CD14-positive monocyte (primary cell): ENCODE data around the gene TXNDC11. TPM values are rescaled to one million over a fixed set of nuclear protein-coding genes. Genes with fewer than 3 reads are reported as not detected.

Experiments
- DNase-seq, 3 donors: peaks; one replicate each; pipeline ENCODE4 v3.0.0-alpha.2; 2011 to 2022
- H2AFZ ChIP-seq: 2 replicates; pipeline ENCODE4 v1.6.0; 2012; ENCODE audit warnings: mild to moderate bottlenecking, low read depth, low read length, inconsistent platforms; ENCODE audit not compliant: insufficient read depth, poor library complexity, severe bottlenecking
- H3K27ac ChIP-seq, 2 donors: 1 replicate in 1 of 2; 2 replicates in 1 of 2; pipeline ENCODE4 v1.5.1; 2012 to 2013; ENCODE audit warnings: low read length in 2 of 2, control low read depth in 1 of 2, inconsistent platforms in 1 of 2, low read depth in 1 of 2, mild to moderate bottlenecking in 1 of 2
- H3K27me3 ChIP-seq, 2 donors: one replicate each; pipeline versions ENCODE4 v1.6.0 to v1.6.1; 2011 to 2013; ENCODE audit warnings: low read length in 2 of 2; ENCODE audit not compliant: control insufficient read depth in 2 of 2, insufficient read depth in 2 of 2
- H3K36me3 ChIP-seq, 2 donors: replicated peaks in 1 of 2; 1 replicate in 1 of 2; 2 replicates in 1 of 2; pipeline versions ENCODE4 v1.5.1 to v1.6.1; 2012 to 2013; ENCODE audit warnings: low read length in 2 of 2, control low read depth in 1 of 2, inconsistent platforms in 1 of 2, mild to moderate bottlenecking in 1 of 2; ENCODE audit not compliant: insufficient read depth in 2 of 2, control insufficient read depth in 1 of 2
- H3K4me1 ChIP-seq, 2 donors: 1 replicate in 1 of 2; 2 replicates in 1 of 2; pipeline versions ENCODE4 v1.5.1 to v1.6.1; 2012 to 2013; ENCODE audit warnings: low read length in 2 of 2, control low read depth in 1 of 2, inconsistent platforms in 1 of 2, mild to moderate bottlenecking in 1 of 2, moderate library complexity in 1 of 2; ENCODE audit not compliant: insufficient read depth in 2 of 2, control insufficient read depth in 1 of 2
- H3K4me2 ChIP-seq: replicated peaks from 2 replicates; pipeline ENCODE3; 2012; ENCODE audit warnings: low read length, moderate library complexity, mild to moderate bottlenecking; ENCODE audit not compliant: poor library complexity, severe bottlenecking; ENCODE audit errors: extremely low read depth
- H3K4me3 ChIP-seq, 3 experiments: fragments of 200-600 bp in 1 of 3; sonication (generic) in 1 of 3; replicated peaks in 1 of 3; 1 replicate in 2 of 3; 2 replicates in 1 of 3; pipeline ENCODE4 v1.5.1; 2011 to 2013; ENCODE audit warnings: low read length in 3 of 3, mild to moderate bottlenecking in 3 of 3, control low read depth in 2 of 3, low read depth in 2 of 3, inconsistent platforms in 1 of 3, moderate library complexity in 1 of 3
- H3K79me2 ChIP-seq: 2 replicates; pipeline ENCODE4 v1.6.0; 2012; ENCODE audit warnings: mild to moderate bottlenecking, control low read depth, inconsistent platforms, low read length, moderate library complexity; ENCODE audit not compliant: insufficient read depth
- H3K9ac ChIP-seq: 2 replicates; pipeline ENCODE4 v1.6.0; 2017; ENCODE audit warnings: low read length, mild to moderate bottlenecking; ENCODE audit not compliant: insufficient read depth, poor library complexity, severe bottlenecking
- H3K9me3 ChIP-seq, 2 donors: replicated peaks in 1 of 2; 1 replicate in 1 of 2; 2 replicates in 1 of 2; pipeline versions ENCODE4 v1.5.1 to v1.6.1; 2012 to 2013; ENCODE audit warnings: low read length in 2 of 2, control low read depth in 1 of 2; ENCODE audit not compliant: control insufficient read depth in 1 of 2, insufficient read depth in 1 of 2
- H4K20me1 ChIP-seq: 2 replicates; pipeline ENCODE4 v1.6.0; 2012; ENCODE audit warnings: mild to moderate bottlenecking, low read length, control low read depth, moderate library complexity; ENCODE audit not compliant: insufficient read depth
- H3K27ac Mint-ChIP-seq, 7 donors: one replicate each; pipeline ENCODE4 v1.8.0; 2020; ENCODE audit warnings: mild to moderate bottlenecking in 7 of 7, mixed read lengths in 7 of 7, moderate library complexity in 6 of 7, inconsistent platforms in 2 of 7
- H3K27me3 Mint-ChIP-seq, 3 donors: one replicate each; pipeline ENCODE4 v1.8.0; 2021 to 2022; ENCODE audit warnings: low read depth in 3 of 3, mild to moderate bottlenecking in 3 of 3, mixed read lengths in 3 of 3, moderate library complexity in 3 of 3, inconsistent platforms in 1 of 3
- H3K36me3 Mint-ChIP-seq, 2 donors: one replicate each; pipeline ENCODE4 v1.8.0; 2020; ENCODE audit warnings: mixed read lengths in 2 of 2, inconsistent platforms in 1 of 2, mild to moderate bottlenecking in 1 of 2
- H3K4me1 Mint-ChIP-seq: one replicate; pipeline ENCODE4 v1.8.0; 2020; ENCODE audit warnings: mild to moderate bottlenecking, mixed read lengths
- H3K4me3 Mint-ChIP-seq, 2 donors: one replicate each; pipeline ENCODE4 v1.8.0; 2020; ENCODE audit warnings: mild to moderate bottlenecking in 2 of 2, mixed read lengths in 2 of 2, moderate library complexity in 1 of 2
- H3K9me3 Mint-ChIP-seq, 7 donors: one replicate each; pipeline ENCODE4 v1.8.0; 2020 to 2022; ENCODE audit warnings: mixed read lengths in 7 of 7, mild to moderate bottlenecking in 6 of 7, moderate library complexity in 6 of 7, inconsistent platforms in 2 of 7
- WGBS: methylation state at CpG from one replicate; pipeline ENCODE4 v1.1.5; 2013; ENCODE audit warnings: missing lambda C conversion rate; ENCODE audit not compliant: insufficient coverage; 5-methylcytosine and 5-hydroxymethylcytosine counted together
- intact Hi-C, 2 donors: fragments of 100-400 bp; cut with micrococcal nuclease; formaldehyde crosslinking; loops; one replicate each; pipeline versions ENCODE4 v1.15.0 to v1.15.1; 2023
- polyA plus RNA-seq, 3 donors: library from polyadenylated mRNA; depleted of rRNA in 1 of 3; unstranded in 2 of 3; stranded (reverse) in 1 of 3; fragments of 300-500 nt in 2 of 3; fragments of >200 nt in 1 of 3; fragmentation: Illumina TruSeq in 2 of 3; gene quantifications; 1 replicate in 2 of 3; 2 replicates in 1 of 3; pipeline ENCODE4 v1.2.3, GENCODE V29; 2012 to 2021
- TF ChIP-seq, protein P1 (sequence below): fragments of 200-600 bp; IDR thresholded peaks from one replicate; pipeline ENCODE4 v1.8.0; 2022; ENCODE audit warnings: antibody characterized with exemption, mild to moderate bottlenecking

Gene TXNDC11
- polyA plus RNA-seq, 3 donors: 32.9 to 60.0 (median 40.6) TPM

GRCh38 chr16:11687601-11688519, 54.8 kb downstream of the TXNDC11 start:
- H3K4me1 ChIP-seq: peaks cover 28 to 30% of the 10 kb centered on the region in 2 donors
- H3K36me3 ChIP-seq: peaks cover 64 to 80% of the 10 kb centered on the region in 2 donors
- 93% methylated on average over 2 of the region's 13 CpGs for WGBS
- H3K27ac ChIP-seq: peak overlapping the region in 1 of 2 donors; percentile 80
- H3K9me3 Mint-ChIP-seq: no peaks in the 10 kb centered on the region
- H3K4me2 ChIP-seq: no peak overlapping the region
- H3K36me3 Mint-ChIP-seq: peaks cover 78 to 84% of the 10 kb centered on the region in 2 donors
- no peak overlapping the region for H3K9ac ChIP-seq
- no peaks in the 10 kb centered on the region for H4K20me1 ChIP-seq
- no peaks in the 10 kb centered on the region for H3K9me3 ChIP-seq
- no peak overlapping the region for H3K4me3 Mint-ChIP-seq
- H3K4me3 ChIP-seq: no peak overlapping the region
- peaks cover 37% of the 10 kb centered on the region for H3K79me2 ChIP-seq
- peak overlapping the region in 4 of 7 donors; percentile 13 to 89 (median 78) for H3K27ac Mint-ChIP-seq
- H3K27me3 Mint-ChIP-seq: no peaks in the 10 kb centered on the region
- H2AFZ ChIP-seq: no peak overlapping the region
- no peak for DNase-seq
- no peaks in the 10 kb centered on the region for H3K27me3 ChIP-seq
- TF ChIP-seq, protein P1, sequence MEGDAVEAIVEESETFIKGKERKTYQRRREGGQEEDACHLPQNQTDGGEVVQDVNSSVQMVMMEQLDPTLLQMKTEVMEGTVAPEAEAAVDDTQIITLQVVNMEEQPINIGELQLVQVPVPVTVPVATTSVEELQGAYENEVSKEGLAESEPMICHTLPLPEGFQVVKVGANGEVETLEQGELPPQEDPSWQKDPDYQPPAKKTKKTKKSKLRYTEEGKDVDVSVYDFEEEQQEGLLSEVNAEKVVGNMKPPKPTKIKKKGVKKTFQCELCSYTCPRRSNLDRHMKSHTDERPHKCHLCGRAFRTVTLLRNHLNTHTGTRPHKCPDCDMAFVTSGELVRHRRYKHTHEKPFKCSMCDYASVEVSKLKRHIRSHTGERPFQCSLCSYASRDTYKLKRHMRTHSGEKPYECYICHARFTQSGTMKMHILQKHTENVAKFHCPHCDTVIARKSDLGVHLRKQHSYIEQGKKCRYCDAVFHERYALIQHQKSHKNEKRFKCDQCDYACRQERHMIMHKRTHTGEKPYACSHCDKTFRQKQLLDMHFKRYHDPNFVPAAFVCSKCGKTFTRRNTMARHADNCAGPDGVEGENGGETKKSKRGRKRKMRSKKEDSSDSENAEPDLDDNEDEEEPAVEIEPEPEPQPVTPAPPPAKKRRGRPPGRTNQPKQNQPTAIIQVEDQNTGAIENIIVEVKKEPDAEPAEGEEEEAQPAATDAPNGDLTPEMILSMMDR: no peak
- intact Hi-C loops: no loop called here
- peaks cover 28% of the 10 kb centered on the region for H3K4me1 Mint-ChIP-seq

GRCh38 chr16:11686713-11687380, 55.8 kb downstream of the TXNDC11 start:
- no peaks in the 10 kb centered on the region for H3K9me3 Mint-ChIP-seq
- H3K27ac ChIP-seq: no peak overlapping the region
- H3K4me2 ChIP-seq: no peak overlapping the region

More at GRCh38 chr16:11686713-11687380, 55.8 kb downstream of the TXNDC11 start:
- Histone ChIP-seq H3K27me3 (no peaks in the 10 kb centered on the region), H3K4me3 (no peak overlapping the region), H3K9ac (no peak overlapping the region), H4K20me1 (peaks cover 8% of the 10 kb centered on the region), H3K36me3 (peaks cover 54 to 76% of the 10 kb centered on the region in 2 donors), H3K9me3 (no peaks in the 10 kb centered on the region), H2AFZ (no peak overlapping the region), H3K79me2 (peaks cover 27% of the 10 kb centered on the region), H3K4me1 (peaks cover 38 to 40% of the 10 kb centered on the region in 2 donors)
- intact Hi-C loops: no loop called here
- WGBS: 100% methylated on average over 1 of the region's 6 CpGs
- Mint-ChIP-seq H3K27ac (no peak overlapping the region), H3K36me3 (peaks cover 71 to 80% of the 10 kb centered on the region in 2 donors), H3K4me3 (no peak overlapping the region), H3K27me3 (no peaks in the 10 kb centered on the region), H3K4me1 (peaks cover 38% of the 10 kb centered on the region)
- no peak for DNase-seq
- TF ChIP-seq, protein P1: no peak
